D721Med (cell line): Measurements from ENCODE around the gene MOB4.

Source experiments
- DNase-seq: peaks from one replicate; pipeline ENCODE4 v3.0.0; 2011; ENCODE audit warnings: low spot score; ENCODE audit not compliant: insufficient read length
- FAIRE-seq: peaks from 2 replicates; lab custom pipeline; 2011; peaks lifted over from hg19 to GRCh38; lab: Jason Lieb, UNC
- TF ChIP-seq, protein P1 (sequence below): IDR thresholded peaks from 2 replicates; pipeline ENCODE4 v1.5.1; 2012; ENCODE audit warnings: mild to moderate bottlenecking, control low read depth; ENCODE audit not compliant: insufficient read depth; ENCODE audit errors: missing control alignments

MOB4 gene

DNA sequence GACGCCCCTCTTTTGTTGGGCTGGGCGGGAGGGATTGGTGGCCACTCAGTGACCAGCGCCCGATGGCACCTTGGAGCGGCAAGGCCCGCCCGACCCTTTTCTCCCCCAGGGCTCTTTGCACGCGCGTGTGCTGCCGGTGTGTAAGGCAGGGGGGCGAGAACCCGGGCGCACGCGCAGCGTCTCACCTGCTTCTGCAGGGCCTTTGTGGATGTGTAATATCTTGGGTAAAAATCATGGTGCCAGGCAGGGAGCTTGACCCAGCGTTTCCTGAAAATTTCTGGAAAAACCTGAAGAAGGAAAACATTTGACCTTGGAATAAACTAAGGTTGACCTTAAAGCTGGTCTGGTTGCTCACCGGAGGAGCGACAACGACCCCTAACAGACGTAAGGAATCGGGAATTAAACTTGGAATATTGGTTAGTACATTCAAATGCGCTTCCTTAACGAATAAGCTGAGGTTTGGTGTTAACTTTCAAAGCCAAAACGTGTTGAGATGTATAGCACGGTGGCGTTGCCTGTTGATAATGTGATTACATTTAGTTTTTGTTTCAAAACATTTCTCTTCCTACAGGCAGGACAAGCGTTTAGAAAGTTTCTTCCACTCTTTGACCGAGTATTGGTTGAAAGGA is 15.2 kb upstream of the MOB4 start:
- no peak for FAIRE-seq
- TF ChIP-seq, protein P1, sequence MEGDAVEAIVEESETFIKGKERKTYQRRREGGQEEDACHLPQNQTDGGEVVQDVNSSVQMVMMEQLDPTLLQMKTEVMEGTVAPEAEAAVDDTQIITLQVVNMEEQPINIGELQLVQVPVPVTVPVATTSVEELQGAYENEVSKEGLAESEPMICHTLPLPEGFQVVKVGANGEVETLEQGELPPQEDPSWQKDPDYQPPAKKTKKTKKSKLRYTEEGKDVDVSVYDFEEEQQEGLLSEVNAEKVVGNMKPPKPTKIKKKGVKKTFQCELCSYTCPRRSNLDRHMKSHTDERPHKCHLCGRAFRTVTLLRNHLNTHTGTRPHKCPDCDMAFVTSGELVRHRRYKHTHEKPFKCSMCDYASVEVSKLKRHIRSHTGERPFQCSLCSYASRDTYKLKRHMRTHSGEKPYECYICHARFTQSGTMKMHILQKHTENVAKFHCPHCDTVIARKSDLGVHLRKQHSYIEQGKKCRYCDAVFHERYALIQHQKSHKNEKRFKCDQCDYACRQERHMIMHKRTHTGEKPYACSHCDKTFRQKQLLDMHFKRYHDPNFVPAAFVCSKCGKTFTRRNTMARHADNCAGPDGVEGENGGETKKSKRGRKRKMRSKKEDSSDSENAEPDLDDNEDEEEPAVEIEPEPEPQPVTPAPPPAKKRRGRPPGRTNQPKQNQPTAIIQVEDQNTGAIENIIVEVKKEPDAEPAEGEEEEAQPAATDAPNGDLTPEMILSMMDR, result no peak
- DNase-seq, result no peak

DNA sequence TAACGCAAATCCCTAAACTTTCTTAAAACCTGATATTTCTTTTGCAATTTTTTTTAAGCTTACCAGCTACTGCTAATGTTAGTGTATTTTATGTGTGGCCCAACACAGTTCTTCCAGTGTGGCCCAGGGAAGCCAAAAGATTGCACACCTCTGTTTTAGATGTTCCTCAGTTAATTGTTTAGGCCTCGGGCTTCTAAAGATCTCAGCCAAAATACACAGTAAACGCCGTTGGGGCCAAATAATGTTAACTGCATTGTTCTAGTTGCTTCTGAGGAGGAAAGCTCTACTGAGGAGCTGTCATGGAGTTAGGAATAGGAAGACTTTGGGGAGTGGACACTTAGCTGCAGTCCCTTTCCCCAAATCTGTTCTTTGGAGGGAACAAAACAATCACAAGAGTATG is 13.7 kb upstream of the MOB4 start:
- no peak for FAIRE-seq
- DNase-seq, result no peak
- TF ChIP-seq, protein P1, result no peak

DNA sequence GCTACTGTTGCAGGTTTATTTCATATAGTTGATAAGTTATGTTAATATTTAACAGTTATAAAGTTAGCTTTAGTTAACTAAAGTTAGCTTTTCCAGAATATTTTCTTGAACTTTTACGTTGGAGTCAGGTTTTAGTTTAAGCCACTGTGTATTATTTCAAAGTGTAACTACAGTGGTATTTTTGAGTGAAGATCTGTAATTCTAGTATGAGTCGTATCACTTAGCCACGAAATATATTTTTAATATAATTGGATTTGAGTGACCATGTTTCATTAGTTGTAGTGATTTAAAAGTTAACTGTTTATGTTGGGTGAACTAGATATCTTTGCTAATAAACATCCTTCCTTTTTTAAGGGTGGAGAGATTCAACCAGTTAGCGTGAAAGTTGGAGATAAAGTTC is 13.2 kb upstream of the MOB4 start:
- TF ChIP-seq, protein P1, result no peak
- FAIRE-seq, result no peak
- no peak for DNase-seq

DNA sequence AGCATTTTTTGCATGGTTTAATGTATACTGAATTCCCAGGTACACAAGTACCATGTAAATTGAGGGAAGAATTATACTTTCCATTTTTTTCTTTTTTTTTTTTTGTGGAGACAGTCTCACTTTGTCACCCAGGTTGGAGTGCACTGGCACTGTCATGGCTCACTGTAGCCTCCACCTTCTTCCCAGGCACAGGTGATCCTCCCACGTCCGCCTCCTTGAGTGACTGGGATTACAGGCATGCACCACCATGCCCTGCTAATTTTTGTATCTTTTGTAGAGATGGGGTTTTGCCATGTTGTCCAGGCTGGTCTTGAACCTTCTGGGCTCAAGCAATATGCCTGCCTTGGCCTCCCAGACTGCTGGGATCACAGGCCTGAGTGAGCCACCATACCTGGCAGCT is 11.9 kb upstream of the MOB4 start:
- no peak for DNase-seq
- no peak for FAIRE-seq
- TF ChIP-seq, protein P1, result no peak

DNA sequence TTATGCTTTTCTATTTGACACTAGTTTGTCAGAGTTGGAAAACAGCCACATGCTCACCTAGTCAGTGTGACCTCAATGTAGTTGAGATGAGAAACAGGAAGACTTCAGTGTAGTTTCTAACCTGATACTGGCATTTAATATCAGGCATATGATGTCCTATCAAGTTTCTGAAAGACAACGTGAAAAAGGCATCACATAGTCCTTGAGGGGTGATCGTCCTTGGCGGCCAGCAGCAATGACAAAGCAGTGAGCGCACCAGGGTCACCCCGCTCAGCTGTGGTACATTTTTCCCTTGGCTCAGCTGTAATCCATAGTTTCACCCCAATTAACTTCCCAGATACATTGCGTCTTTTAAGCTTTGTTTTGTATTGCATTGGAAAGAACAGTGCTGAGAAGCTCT is 11.4 kb upstream of the MOB4 start:
- TF ChIP-seq, protein P1, result no peak
- DNase-seq, result no peak
- FAIRE-seq, result no peak

DNA sequence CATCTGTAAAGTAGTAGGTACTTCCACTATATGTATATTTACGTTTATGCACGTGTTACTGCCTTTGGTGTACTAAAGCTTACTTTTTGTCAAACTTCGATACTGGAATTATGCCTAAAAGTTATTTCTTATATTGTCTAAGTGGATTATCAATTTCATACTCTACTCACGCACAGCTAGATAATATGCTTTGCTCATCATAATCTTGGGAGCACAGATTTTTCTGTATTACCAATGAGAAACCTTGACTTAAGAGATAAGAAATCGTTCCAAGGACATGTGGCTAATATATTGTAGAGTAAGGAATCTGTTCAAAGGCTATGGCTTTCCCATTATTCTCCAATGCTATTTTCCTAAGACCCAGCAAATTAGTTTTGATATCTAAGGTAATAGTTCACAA is 9.2 kb upstream of the MOB4 start:
- TF ChIP-seq, protein P1, result no peak
- FAIRE-seq (peak; percentile 25), DNase-seq (no peak)

DNA sequence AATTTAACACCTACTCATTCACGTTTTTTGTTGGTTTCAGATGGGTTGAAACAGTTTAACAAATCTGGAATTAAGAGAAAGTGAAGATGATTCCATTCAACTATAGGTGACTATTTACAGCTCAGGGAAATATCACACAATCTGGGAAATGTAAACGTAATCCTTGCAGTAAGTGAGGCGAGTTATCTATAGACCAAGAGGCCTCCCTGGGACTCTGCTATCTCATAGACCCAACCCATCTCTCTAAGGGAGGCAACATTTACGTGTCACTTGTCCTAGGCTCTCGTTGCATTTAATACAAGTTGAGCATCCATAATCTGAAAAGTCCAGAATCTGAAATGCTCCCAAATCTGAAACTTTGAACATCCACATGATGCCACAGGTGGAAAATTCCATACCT is 2.0 kb upstream of the MOB4 start:
- DNase-seq, result no peak
- TF ChIP-seq, protein P1, result no peak
- FAIRE-seq, result peak; percentile 61
